ENCODE results near the gene SORCS2. TPM values are rescaled to one million over a fixed set of nuclear protein-coding genes. Genes with fewer than 3 reads are reported as not detected.

Gene SORCS2
- total RNA-seq, 6 experiments from 2014 or later: 0.18 to 6.2 (median 3.1) TPM

DNA sequence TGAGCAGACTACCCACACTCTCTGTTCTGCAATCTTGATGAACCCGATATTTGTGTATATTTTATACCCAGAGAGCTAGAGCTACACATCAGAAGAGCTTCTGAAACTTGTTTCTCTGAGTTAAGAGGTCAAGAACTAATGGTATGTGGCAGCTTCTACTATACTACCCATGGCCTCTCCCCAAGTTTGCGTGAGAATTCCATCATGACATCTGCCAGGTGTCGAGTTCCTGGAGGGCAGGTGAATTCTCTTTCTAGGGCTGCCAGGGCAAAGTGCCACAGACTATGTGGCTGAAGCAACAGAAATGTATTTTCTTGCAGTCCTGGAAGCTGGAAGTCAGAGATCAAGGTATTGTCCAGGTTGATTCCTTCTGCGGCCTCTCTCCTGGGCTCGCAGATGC is 4.4 kb downstream of the SORCS2 start:
- 58% methylated on average over 4 of the region's 5 CpGs for WGBS (ENCODE audit: insufficient coverage, low coverage, low lambda C conversion rate, missing lambda C conversion rate)
- TF ChIP-seq, protein P1, sequence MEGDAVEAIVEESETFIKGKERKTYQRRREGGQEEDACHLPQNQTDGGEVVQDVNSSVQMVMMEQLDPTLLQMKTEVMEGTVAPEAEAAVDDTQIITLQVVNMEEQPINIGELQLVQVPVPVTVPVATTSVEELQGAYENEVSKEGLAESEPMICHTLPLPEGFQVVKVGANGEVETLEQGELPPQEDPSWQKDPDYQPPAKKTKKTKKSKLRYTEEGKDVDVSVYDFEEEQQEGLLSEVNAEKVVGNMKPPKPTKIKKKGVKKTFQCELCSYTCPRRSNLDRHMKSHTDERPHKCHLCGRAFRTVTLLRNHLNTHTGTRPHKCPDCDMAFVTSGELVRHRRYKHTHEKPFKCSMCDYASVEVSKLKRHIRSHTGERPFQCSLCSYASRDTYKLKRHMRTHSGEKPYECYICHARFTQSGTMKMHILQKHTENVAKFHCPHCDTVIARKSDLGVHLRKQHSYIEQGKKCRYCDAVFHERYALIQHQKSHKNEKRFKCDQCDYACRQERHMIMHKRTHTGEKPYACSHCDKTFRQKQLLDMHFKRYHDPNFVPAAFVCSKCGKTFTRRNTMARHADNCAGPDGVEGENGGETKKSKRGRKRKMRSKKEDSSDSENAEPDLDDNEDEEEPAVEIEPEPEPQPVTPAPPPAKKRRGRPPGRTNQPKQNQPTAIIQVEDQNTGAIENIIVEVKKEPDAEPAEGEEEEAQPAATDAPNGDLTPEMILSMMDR (IDR thresholded peaks at IDR 0.05): no peak
- no peak for TF ChIP-seq POLR2A (IDR thresholded peaks at IDR 0.05)
- intact Hi-C loops (cut with DNase I): loop anchor here (10.0 kb wide), 2 partner anchors 248 to 598 kb away; no protein-coding TSS in a partner anchor
- Histone ChIP-seq H3K4me1 (peaks cover 0 to 14% (median 0%) of the 10 kb centered on the region in 4 donors), H3K4me3 (no peak overlapping the region), H3K27me3 (no peaks in the 10 kb centered on the region), H3K9me3 (no peaks in the 10 kb centered on the region), H3K27ac (no peak overlapping the region), H3K36me3 (no peaks in the 10 kb centered on the region)
- ATAC-seq: no peak
- DNase-seq: peak in 1 of 3 donors; percentile 12

DNA sequence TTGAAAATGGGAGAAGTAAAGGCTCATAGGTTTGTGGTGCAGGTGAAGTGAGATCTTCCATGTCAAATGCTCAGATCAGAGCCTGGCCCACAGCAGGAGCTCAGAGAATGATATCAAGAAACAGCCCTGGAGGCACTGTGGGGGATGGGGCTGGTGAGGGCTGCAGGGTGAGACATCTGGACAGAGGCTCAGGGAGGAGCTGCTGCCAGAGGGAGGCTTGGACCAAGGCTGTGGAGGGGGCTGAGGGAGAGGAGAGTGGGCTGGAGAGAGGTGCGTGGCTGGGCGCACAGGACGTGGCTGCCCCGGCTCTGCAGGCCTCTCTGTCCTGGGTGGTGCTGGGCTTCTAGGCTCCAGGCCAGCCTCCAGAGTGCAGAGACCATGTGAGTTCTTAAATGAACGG is 5.6 kb downstream of the SORCS2 start:
- 83% methylated on average over 3 of the region's 5 CpGs for WGBS (ENCODE audit: insufficient coverage, low coverage, low lambda C conversion rate, missing lambda C conversion rate)
- H3K27me3 ChIP-seq: no peaks in the 10 kb centered on the region
- intact Hi-C loops (cut with DNase I): loop anchor here (10.0 kb wide), 2 partner anchors 247 to 597 kb away; no protein-coding TSS in a partner anchor
- H3K27ac ChIP-seq: no peak overlapping the region
- TF ChIP-seq, protein P1 (IDR thresholded peaks at IDR 0.05): no peak
- TF ChIP-seq POLR2A (IDR thresholded peaks at IDR 0.05): no peak
- ATAC-seq (no peak), DNase-seq (peak in 2 of 3 donors; percentile 3 to 35)
- H3K4me1 ChIP-seq: peaks cover 0 to 10% (median 0%) of the 10 kb centered on the region in 4 donors
- H3K4me3 ChIP-seq: no peak overlapping the region
- H3K36me3 ChIP-seq: no peaks in the 10 kb centered on the region
- no peaks in the 10 kb centered on the region for H3K9me3 ChIP-seq

DNA sequence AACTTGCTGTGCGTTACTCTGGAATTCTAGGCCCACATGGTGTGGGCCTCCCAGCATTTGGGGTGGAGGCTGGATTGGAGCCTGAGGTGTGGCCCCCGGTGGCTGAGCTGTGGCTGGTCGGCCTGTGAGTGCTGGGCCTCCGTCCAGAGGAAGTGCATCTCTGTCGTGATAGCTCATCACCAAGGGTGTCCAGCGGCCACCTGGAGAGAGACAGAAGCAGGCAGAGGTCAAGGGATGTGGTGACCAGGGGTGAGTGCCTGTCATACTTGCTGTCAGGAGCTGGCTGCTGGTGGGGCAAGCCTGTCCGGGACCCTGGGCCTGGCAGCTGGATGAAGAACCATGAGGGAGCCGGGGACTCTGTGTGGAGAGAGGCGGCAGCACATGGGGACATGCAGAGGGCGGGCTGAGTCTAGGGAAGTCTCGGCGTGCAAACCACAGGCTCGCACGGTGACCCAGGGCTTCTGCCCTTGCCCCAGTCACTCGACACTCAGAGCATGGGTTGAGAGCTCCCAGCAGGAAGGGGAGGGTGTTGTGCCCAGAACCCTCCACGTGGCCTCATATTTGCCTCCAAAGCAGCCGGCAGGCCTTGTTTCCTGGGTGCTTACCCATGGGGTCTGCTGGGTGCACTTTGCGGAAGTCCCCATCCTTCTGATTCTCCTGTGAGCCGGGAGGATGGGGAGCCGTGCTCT is 6.2 kb downstream of the SORCS2 start:
- intact Hi-C loops (cut with DNase I): loop anchor here (10.0 kb wide), 2 partner anchors 246 to 596 kb away; no protein-coding TSS in a partner anchor
- no CpG with 5 or more reads among the region's 20 CpGs for WGBS (ENCODE audit: insufficient coverage, low coverage, low lambda C conversion rate, missing lambda C conversion rate)
- DNase-seq (peak in 1 of 3 donors; percentile 40), ATAC-seq (no peak)
- Histone ChIP-seq H3K27me3 (no peaks in the 10 kb centered on the region), H3K9me3 (no peaks in the 10 kb centered on the region), H3K4me1 (peaks cover 0 to 3% (median 0%) of the 10 kb centered on the region in 4 donors), H3K4me3 (no peak overlapping the region), H3K36me3 (no peaks in the 10 kb centered on the region), H3K27ac (no peak overlapping the region)
- TF ChIP-seq, protein P1 (IDR thresholded peaks at IDR 0.05): no peak
- no peak for TF ChIP-seq POLR2A (IDR thresholded peaks at IDR 0.05)

DNA sequence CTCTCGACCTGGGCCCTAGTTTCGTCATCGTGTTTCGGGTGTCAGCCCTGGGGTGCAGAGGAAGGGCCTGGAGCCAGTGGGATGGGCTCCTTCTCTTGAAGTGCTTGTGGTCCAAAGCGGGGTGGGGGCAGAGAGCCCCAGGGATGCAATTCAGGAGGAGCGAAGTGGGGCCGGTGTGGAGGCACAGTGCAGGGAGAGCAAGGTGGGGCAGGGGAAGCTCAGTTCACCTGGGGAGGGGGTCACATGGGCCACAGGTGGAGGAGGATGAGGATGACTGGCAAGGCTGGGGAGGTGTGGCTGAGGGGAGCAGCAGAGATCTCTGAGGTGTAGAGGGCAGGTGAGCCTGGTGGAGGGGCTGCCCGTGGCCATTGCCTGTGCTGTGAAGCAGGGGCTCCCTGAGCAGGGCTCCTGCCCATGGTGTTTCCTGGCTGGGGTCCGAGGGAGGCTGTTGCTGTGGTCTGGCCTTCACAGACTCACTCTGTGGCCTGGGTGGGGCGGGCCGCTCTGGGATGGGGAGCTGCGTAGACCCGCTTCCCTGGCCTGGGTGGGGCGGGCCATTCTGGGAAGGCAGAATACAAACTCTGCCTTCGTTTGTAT is 6.9 kb downstream of the SORCS2 start:
- Histone ChIP-seq H3K27me3 (no peaks in the 10 kb centered on the region), H3K36me3 (no peaks in the 10 kb centered on the region), H3K9me3 (no peaks in the 10 kb centered on the region), H3K4me1 (no peaks in the 10 kb centered on the region), H3K4me3 (no peak overlapping the region), H3K27ac (no peak overlapping the region)
- TF ChIP-seq, protein P1 (IDR thresholded peaks at IDR 0.05): no peak
- TF ChIP-seq POLR2A (IDR thresholded peaks at IDR 0.05): no peak
- ATAC-seq (no peak), DNase-seq (peak in 1 of 3 donors; percentile 30)
- 84% methylated on average over 3 of the region's 15 CpGs for WGBS (ENCODE audit: insufficient coverage, low coverage, low lambda C conversion rate, missing lambda C conversion rate)
- intact Hi-C loops (cut with DNase I): loop anchor here (10.0 kb wide), 2 partner anchors 246 to 596 kb away; no protein-coding TSS in a partner anchor

All from right lobe of liver (tissue), 6 donors.